GM18870 (cell line): Measurements from ENCODE around the gene NDC1.
"Not testable (repeated sequence)": the region's sequence is repeated elsewhere in the genome, so short reads cannot be mapped to it uniquely, and the experiment has no call there.

Source experiments
- ATAC-seq: cut with Tn5 transposase; IDR thresholded peaks from one replicate; pipeline ENCODE4 v1.9.1; 2021; ENCODE audit warnings: moderate library complexity; ENCODE audit not compliant: unreplicated experiment

NDC1 gene

DNA sequence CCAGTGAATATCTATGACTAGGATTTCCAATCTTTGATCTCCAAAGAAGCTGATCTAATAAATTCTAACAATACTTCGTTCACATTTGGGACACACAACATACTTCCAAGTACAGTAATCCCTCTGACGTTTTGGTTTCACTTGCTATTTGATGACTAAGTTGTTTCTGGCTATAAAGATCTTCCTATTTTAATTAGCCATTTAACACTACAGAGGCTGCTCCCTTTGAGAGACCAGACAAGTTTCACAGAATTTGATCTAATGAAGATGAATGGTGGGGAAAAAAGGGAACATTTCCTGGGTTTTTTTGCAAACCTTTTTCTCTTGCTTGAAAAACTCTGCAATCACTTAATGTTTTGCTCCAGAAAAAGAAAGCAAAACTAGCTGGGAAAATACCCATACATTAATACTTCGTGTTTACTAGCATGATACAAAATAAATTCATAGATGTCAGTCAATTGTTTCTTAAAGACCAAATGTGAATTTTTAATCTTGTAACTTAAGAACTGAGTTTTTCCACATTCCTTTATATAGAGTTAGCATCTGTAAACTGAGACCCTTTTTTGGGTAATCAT is 71.2 kb downstream of the NDC1 start:
- ATAC-seq, result no peak

DNA sequence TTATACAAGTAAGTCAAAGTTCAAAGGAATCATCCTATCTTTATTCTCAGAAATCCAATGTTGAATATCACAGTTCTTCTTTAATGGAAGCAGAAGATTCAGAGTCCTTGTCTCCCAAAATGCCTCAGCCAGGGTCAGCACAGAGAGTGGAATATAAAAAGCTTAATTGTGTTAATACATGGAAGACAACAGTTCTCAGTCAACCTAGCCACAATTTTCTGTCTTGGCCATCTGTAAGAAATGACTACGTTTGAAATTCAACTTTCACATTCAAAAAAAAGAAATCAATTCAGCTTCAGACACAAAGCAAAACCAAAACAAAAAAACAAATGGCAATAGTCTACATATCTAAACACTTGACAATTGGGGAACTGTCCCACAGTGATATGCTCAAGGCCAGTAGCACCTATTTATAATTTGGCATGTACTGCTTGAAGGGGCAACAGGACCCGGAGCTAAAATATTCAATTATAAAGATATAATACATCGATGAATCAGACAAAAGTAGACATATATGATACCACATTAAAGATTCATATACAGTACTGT is 71.8 kb downstream of the NDC1 start:
- no peak for ATAC-seq

DNA sequence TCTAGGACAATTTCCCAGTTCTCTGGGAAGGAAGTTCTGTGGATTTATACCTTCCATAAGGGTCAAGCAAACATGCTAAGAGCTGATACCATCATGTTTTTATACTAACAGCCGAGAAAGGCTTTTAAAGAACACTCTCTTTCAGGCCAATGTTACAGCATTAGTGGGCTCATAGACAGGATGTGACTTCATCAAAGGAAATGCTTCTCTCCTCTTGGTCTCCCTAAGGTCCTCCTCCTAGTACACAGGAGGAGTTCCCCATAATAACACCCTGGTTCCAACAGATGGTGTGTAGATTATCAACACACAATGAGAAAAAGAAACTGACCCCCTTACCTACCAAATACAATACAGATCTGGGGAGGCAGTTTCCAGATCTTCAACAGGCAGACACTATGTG is 72.4 kb downstream of the NDC1 start:
- ATAC-seq, result no peak

DNA sequence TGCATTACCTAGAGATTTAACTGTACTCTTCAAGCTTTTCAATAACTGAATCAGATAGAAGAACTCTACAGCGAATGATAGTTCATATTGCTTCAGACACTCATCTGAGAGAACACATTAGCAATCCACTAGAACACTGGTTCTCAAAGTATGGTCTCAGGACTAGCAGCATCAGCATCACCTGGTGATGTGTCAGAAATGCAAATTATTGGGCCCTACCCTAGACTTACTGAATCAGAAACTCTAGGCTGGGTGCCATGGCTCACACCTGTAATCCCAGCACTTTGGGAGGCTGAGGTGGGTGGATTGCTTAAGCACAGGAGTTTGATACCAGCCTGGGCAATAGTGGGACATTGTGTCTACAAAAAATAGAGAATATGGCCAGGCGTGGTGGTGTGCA is 74.2 kb downstream of the NDC1 start:
- ATAC-seq, result no peak

DNA sequence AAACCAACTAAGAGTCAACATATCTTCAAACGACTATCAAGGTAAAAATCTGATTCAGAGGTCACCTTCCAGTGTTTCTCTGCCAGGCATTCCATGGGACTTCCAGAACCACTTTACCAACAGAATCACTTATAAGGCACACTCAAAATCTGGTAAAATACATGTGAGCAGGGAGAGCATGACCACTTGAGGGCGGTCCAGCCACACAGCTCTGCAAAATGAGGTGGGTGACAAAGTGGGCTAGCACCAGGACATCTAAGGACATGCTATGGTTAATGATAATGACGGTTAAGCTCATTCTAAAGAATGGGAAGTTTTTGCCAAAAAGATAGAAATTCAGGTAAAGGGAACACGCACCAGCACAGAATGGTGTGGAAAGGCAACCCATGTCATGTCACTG is 74.6 kb downstream of the NDC1 start:
- ATAC-seq, result no peak

DNA sequence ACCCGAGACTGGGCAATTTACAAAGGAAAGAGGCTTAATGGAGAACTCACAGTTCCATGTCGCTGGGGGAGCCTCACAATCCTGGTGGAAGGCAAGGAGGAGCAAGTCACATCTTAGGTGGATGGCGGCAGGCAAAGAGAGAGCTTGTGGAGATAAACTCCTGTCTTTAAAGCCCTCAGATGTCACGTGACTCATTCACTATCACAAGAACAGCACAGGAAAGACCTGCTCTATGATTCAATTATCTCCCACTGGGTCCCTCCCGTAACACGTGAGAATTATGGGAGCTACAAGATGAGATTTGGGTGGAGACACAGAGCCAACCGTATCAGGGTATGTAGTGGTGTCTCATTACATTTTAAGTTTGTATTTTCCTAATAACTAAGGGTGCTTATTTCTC is 77.6 kb downstream of the NDC1 start:
- ATAC-seq, result not testable (repeated sequence)

DNA sequence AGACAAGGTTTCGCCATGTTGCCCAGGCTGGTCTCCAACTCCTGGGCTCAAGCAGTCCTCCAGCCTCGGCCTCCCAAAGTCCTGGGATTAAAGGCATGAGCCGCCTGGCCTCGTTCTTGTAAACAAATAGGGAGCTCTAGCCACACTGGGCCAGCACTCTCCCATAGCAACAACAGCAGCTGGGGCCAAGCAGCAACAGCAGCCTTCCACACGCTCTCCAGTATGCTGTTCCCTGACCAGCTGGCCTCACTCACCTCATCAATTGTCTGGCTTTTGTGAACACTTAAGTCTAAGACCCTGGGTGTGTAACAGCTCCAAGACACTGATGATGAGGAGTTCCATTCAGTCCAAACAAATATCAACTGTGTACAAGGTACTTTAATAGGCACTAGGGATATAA is 82.2 kb downstream of the NDC1 start:
- no peak for ATAC-seq

DNA sequence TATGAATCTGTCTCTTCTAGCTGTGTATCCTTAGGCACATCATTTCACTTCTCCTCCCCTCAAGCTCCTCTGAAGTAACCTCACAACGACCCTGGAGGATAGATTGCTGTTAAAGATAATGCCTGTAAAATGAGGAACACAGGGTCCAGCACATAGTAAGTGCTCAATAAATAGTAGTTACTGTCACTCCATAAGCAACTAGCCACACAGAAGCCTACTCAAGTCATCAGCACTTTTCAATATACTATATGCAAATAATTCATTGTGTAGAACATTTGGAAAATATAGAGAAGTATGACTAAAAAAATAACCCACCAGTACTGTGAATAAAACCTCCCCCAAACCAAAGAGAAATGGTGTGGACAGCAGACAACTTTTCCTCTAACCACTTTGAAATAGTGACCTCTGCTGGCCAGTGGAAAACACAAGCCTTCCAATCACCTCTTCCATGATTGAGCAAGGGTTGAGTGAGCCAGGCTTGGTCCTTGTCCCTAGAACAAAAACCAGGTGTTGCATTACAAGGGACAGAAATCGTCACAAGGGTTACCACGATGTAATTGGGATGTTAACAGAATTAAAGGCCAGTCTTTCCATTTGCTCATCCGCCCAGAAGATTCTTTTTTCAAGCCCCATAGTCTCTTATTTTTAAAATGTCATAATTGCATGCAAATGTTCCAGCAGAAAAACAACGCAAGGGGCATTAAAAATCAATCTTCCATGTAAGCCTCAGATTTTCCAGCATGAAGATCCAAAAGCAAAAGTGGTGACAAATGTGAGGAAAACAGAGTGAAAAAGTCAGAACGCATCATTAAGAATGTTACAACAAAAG is 83.4 kb downstream of the NDC1 start:
- ATAC-seq, result no peak

DNA sequence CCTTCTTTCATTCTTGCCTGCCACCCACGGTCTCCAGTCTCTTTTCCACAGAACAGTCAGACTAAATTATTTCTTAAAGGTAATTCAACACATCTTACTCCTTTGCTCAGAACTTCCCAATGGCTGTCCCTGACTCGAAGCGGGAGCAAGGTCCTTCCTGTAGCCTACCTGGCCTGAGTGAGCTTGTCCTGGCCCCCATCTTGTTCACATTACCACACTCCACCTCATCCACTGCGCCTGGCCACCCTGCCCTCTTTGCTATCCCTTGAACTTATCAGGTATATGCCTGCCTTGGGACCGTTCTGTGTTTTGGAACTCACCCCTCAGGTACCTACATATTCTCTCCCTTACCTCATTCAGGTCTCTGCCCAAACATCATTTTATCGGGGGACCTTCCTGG is 85.8 kb downstream of the NDC1 start:
- ATAC-seq, result no peak

DNA sequence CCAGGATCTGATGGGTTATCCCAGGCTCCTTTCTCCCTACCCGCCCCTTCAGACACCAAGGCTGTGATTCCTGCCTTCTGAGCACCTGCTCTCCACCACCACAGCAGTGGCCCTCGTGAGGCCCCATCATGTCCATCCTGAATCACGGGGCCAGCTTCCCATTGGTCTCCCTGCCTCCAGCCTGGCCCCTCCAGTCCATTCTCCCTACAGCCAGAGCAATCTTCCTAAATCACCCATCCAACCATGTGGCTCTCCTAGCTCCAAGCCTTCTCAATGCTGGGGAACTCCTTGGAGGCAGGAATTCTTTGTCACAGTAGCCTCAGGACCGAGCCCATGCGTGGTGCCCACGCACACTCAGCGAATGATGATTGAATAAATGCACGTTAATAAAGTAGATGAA is 90.3 kb downstream of the NDC1 start:
- ATAC-seq, result no peak

DNA sequence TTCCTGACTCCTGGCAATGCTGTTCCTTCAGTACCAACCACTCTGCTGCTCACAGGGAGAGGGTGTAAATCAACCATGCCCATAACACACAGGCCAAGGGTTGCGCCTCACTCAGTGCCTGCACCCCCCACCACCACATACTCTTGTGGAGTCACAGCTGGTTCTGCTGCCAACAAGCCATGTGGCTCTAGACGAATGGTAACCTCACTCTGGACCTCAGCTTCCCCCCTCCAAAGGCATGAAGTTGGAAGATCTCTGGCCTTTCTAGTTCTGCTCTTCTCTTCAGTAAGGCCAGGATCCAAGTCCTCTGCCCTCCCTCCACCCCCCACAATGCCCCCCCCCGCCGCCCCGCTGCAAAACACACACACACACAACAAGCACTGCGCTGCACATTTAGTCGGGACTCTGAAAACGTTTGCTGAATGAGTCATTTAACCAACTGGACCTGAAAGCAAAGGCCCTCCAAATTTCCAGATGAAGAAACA is 97.4 kb downstream of the NDC1 start:
- ATAC-seq, result no peak

DNA sequence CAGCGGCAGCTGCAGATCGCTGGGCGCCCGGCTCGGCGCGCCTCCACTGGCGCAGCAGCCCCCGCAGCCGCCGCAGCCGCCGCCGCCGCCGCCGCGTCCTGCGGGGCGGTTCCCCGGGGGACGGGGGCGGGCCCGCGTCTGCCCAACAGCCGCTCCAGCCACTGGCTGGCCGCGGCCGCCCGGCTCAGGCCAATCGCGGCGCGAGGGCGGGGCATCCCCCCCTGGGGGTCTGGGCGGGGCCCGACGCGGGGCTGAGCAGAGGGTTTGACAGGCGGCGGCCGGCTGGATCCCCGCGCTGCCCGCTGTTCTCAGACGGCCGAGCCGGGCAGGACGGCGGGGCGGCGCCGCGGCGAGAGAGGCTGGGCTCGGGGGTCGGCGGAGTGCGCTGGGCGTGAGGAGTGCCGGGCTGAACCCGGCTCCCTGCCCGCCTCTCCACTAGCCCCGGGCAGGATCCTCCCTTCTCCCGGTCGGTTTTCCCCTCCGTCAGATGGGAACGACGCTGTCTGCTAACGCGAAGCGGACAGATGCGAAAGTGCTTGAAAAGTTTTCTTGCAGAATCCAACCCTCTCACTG is 98.9 kb downstream of the NDC1 start, which contains the start of gene GLIS1:
TSS of gene GLIS1 (minus strand) at position 56 of the 573 bp plus-strand sequence. CDS start 1,100 bp downstream, outside the sequence.
- ATAC-seq, result no peak

DNA sequence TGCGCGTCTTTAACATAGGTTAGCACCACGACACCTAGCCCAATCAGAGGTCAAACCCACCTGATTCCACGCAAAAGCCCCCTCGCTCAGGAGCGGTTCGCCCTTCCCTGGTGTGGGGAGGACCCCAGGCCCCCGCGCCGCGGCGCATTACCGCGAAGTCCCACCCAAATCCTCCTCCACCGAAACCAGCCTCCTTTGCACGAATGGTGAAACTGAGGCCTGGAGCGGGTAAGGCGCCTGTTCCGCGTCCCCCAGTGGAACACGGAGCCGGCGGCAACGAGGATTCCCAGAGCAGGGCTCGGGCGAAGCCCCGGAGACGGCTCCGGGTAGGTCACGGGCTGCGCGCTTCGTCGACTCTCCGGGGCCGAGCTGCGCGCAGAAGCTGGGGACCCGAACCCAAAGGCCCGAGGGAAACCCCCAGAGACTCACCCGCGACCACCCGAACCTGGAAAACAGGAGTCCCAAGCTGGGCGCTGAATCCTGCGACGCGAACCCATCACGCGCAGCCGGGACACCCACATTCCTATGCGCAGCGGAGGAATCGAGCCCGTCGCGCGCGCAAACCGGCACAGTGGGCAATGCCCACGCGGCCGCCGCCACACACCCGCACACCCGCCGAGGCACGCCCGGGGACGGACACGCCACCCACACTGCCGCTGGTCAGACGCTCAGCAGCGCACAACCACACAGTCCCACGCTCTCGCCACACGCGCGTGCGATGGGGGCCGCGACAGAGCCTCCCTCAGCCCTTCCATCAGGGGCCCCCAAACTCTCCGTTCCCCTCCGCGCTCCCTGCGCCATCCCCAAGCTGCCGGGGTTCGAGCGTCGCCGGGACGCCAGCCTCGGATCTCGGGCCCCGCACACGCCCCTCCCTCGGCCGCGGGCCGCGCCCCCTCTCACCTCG is 99.6 kb downstream of the NDC1 start:
- no peak for ATAC-seq

DNA sequence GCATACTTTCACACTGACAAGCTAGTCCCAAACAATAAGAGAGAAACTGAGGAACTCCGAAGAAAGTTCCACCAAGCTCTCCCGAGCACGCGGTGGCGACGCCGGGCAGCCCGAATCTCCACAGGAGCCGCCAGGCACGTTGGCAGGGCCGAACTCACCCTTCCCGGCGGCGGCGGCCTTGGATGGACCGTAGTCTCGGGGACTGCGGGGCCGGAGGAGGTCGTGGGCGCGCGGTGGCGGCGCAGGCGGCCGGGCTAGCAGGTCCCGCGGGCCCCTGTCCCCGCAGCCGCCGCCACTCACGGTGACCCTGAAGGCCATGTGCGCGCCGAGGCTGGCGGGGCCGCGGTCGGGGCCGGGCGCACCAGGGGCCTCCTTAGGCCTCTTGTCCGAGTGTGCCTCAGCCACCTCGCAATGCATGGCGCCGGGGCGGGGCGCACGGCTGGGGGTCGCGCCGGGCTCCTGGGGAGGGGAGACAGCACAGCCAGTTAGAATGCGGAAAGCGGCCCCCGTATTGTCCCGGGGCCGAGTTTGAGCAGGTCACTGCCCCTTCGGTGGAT is 100.4 kb downstream of the NDC1 start:
- no peak for ATAC-seq

DNA sequence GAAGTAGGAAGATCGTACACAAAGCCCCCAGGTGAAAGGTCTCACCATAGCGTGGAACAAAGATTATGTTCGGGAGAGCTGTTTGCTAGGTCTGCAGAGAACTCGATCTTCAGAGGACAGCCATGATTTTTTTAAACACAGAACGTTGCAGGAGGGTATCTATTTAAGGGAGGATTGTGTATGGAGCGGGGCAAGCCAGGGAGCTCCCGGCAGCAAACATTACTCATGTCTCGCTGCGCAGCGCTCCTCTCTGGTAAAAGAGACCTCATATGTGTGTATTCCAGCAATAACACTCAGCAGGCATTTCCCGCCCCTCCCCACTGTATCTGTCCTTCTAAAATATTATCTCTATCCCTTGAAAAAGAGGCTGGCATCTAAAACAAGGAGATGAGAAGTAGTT is 101.8 kb downstream of the NDC1 start:
- no peak for ATAC-seq

DNA sequence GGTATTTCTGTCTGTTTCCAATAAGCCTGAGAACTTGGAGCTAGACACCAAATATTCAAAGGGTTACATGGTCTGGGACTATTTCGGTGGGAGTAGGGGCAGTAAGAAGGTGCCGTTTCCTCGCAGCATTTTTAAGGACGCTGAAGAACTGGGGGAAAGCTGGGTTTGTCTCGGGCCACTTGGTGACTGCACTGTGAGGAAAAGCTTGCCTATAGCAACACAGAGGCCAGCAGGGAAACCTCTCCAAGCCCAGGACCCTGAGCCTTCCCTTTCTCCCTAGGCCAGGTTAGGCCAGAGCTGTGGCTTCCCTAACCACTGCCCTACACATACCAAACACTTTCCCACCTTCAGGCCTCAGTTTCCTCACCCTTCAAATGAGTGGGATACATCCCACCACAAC is 102.4 kb downstream of the NDC1 start:
- no peak for ATAC-seq

DNA sequence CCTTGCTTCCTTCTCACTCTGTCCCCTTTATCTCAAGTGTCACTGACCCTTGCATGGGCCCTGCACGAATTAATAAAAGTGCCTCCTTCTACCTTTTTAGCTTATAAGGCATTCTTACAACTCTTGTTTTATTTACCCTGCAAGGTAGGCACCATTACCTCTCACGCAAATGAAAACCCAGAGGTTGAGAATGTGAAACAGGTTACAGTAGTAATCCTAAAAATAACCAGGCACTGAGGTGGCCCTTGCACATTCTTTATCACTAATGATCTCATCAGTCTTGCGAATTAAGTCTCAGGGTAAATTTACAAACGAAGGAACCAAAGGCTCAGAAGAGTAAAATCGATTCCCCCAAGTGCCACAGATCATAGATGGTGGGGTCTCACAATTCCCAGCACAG is 102.8 kb downstream of the NDC1 start:
- no peak for ATAC-seq

DNA sequence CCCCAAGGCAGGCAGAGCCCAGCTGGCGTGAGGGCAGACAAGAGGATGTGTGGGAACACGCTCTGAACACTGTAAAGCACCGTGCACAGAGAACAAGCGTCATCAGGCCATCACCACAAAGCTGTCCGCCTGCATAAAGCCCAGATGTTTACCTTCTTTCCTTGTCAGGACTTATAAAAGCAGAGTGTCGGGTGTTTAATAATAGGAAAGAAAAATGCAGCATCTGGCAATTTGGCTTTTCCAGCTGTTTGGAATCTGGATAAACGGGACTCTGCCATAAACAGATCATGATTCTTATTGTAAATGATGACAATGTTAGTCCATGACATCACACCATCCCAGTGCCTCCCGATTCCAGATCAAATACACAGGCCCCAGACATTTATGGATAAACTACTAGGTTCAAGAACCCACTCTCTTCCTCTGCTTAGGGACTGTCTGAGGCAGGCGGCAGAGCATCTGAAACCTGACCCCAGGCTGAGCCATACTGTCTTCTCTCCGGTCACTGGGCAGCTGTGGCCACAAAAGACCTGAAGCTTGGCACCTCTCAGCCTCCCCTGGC is 103.4 kb downstream of the NDC1 start:
- ATAC-seq, result no peak

DNA sequence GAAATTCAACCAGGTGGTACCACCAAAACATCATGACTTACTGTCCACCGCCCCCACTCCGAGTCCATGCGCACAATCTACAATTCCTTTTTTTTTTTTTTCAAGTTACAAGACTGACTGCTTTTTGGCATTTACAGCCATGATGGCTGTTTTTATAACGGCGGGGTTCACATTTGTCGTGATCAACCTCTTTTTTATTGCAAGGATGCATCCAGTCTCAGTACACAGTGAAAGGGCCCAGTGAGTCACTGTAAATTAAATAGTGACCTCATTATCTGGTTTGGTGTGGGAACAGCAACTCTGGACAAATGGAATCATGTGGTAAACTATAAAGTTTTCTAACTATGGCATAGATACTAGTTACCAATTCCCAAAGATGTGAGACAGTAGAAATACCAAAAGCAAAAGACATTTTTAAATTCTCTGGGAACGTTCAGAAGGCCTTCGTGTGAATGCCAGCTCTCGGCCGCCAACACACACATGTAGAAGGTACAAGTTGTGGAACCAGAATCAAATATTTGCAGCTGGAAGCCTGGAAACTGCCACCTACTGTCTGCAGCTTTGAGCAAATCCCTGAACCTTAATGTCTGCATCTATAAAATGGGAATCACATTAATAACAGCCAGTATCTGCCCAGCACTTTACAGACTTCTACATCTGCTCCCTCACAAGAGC is 104.0 kb downstream of the NDC1 start:
- no peak for ATAC-seq
